Loucy (cell line): ENCODE measurements around the gene MCF2L.

Source experiments
- H2AFZ ChIP-seq: fragments of 200-600 bp; sonication (generic); 2 replicates; pipeline ENCODE4 v1.6.0; 2016; ENCODE audit warnings: antibody characterized with exemption, mild to moderate bottlenecking, low read length, moderate library complexity
- H3F3A ChIP-seq: fragments of 200-600 bp; 2 replicates; pipeline ENCODE4 v1.6.0; 2016; ENCODE audit warnings: antibody characterized with exemption, low read depth, mild to moderate bottlenecking
- H3K27me3 ChIP-seq: fragments of 200-600 bp; sonication (generic); 2 replicates; pipeline ENCODE4 v1.6.1; 2014; ENCODE audit warnings: low read length, mild to moderate bottlenecking; ENCODE audit not compliant: insufficient read depth, poor library complexity, severe bottlenecking
- H3K36me3 ChIP-seq: fragments of 200-600 bp; sonication (generic); 2 replicates; pipeline ENCODE4 v1.6.1; 2016; ENCODE audit warnings: low read length; ENCODE audit not compliant: insufficient read depth
- H3K4me1 ChIP-seq: fragments of 200-600 bp; sonication (generic); 2 replicates; pipeline ENCODE4 v1.5.1; 2014; ENCODE audit warnings: low read length, mild to moderate bottlenecking; ENCODE audit not compliant: insufficient read depth, poor library complexity, severe bottlenecking
- H3K4me2 ChIP-seq: fragments of 200-600 bp; sonication (generic); 2 replicates; pipeline ENCODE4 v1.6.0; 2014; ENCODE audit warnings: antibody characterized with exemption, low read length, low read depth, mild to moderate bottlenecking; ENCODE audit not compliant: poor library complexity, severe bottlenecking
- H3K4me3 ChIP-seq: fragments of 200-600 bp; sonication (generic); 2 replicates; pipeline ENCODE4 v1.5.1; 2014; ENCODE audit warnings: low read length, mild to moderate bottlenecking, mixed read lengths; ENCODE audit not compliant: poor library complexity, severe bottlenecking
- H3K79me2 ChIP-seq: fragments of 200-600 bp; sonication (generic); 2 replicates; pipeline ENCODE4 v1.6.1; 2014; ENCODE audit warnings: low read length; ENCODE audit not compliant: insufficient read depth
- H3K9ac ChIP-seq: fragments of 200-600 bp; sonication (generic); 2 replicates; pipeline ENCODE4 v1.6.0; 2014; ENCODE audit warnings: mild to moderate bottlenecking, low read depth, low read length, moderate library complexity; ENCODE audit not compliant: poor library complexity, severe bottlenecking
- H3K9me2 ChIP-seq: fragments of 200-600 bp; sonication (generic); replicated peaks from 2 replicates; pipeline ENCODE4 v1.6.1; 2016; ENCODE audit warnings: low read depth, low read length, mixed read lengths
- H3K9me3 ChIP-seq: fragments of 200-600 bp; sonication (generic); 2 replicates; pipeline ENCODE4 v1.6.1; 2014; ENCODE audit warnings: mild to moderate bottlenecking, antibody characterized with exemption, low read length, low read depth; ENCODE audit not compliant: insufficient read depth
- H4K20me1 ChIP-seq: fragments of 200-600 bp; sonication (generic); 2 replicates; pipeline ENCODE4 v1.6.0; 2014; ENCODE audit warnings: antibody characterized with exemption, low read length, mild to moderate bottlenecking; ENCODE audit not compliant: insufficient read depth, poor library complexity, severe bottlenecking
- CTCF ChIP-seq: fragments of 200-600 bp; sonication (generic); conservative IDR thresholded peaks from 2 replicates; pipeline ENCODE4 v1.5.1; 2014; ENCODE audit warnings: mild to moderate bottlenecking, antibody characterized with exemption, low read length
- EZH2phosphoT487 ChIP-seq: fragments of 200-600 bp; IDR thresholded peaks from 2 replicates; pipeline ENCODE4 v1.6.1; 2018; ENCODE audit warnings: antibody characterized with exemption, mild to moderate bottlenecking, moderate library complexity, borderline replicate concordance

MCF2L gene

GRCh38 chr13:113002206-113002912 is 33.3 kb downstream of the MCF2L start:
- Histone ChIP-seq H3K4me2 (peak overlapping the region; percentile 64), H3K79me2 (no peaks in the 10 kb centered on the region), H2AFZ (peak overlapping the region; percentile 64), H4K20me1 (no peaks in the 10 kb centered on the region), H3K9me2 (no peaks in the 10 kb centered on the region), H3K9ac (no peak overlapping the region), H3K27me3 (no peaks in the 10 kb centered on the region), H3K4me3 (peak overlapping the region; percentile 59), H3F3A (no peaks in the 10 kb centered on the region), H3K9me3 (peaks cover 3% of the 10 kb centered on the region; the same call in 1 of the 2 replicates), H3K36me3 (no peaks in the 10 kb centered on the region), H3K4me1 (no peaks in the 10 kb centered on the region)
- TF ChIP-seq EZH2phosphoT487 (no peak), CTCF (peak; percentile 54)

- H3K27me3 ChIP-seq = no peaks in the 10 kb centered on the region
- H3K4me1 ChIP-seq = no peaks in the 10 kb centered on the region
- no peak overlapping the region for H3K4me2 ChIP-seq
- H2AFZ ChIP-seq = no peak overlapping the region
- H3K9me3 ChIP-seq = peaks cover 3% of the 10 kb centered on the region; the same call in 1 of the 2 replicates
- no peak overlapping the region for H3K4me3 ChIP-seq
- no peaks in the 10 kb centered on the region for H3F3A ChIP-seq
- no peak overlapping the region for H3K9ac ChIP-seq
- H3K79me2 ChIP-seq = no peaks in the 10 kb centered on the region
- no peaks in the 10 kb centered on the region for H3K9me2 ChIP-seq
- no peaks in the 10 kb centered on the region for H4K20me1 ChIP-seq
- no peaks in the 10 kb centered on the region for H3K36me3 ChIP-seq
- no peak for TF ChIP-seq CTCF
- no peak for TF ChIP-seq EZH2phosphoT487
These were observed 33.9 kb downstream of the MCF2L start for GRCh38 chr13:113002913-113003290.

GRCh38 chr13:113004126-113004525 is 35.1 kb downstream of the MCF2L start:
- no peaks in the 10 kb centered on the region for H3K36me3 ChIP-seq
- H3K4me2 ChIP-seq = no peak overlapping the region
- H3K9me2 ChIP-seq = no peaks in the 10 kb centered on the region
- no peaks in the 10 kb centered on the region for H3K79me2 ChIP-seq
- no peaks in the 10 kb centered on the region for H3K27me3 ChIP-seq
- TF ChIP-seq CTCF = no peak
- no peak for TF ChIP-seq EZH2phosphoT487
- no peaks in the 10 kb centered on the region for H3K4me1 ChIP-seq
- H3F3A ChIP-seq = no peaks in the 10 kb centered on the region
- H4K20me1 ChIP-seq = no peaks in the 10 kb centered on the region
- peaks cover 3% of the 10 kb centered on the region; the same call in 1 of the 2 replicates for H3K9me3 ChIP-seq
- no peak overlapping the region for H3K4me3 ChIP-seq
- H3K9ac ChIP-seq = no peak overlapping the region
- no peak overlapping the region for H2AFZ ChIP-seq
